ENCODE data around the gene KLK10.

The KLK10 gene

GRCh38 chr19:51019544-51019925 is at the start of gene KLK10:
Gene KLK10, minus strand, starts transcription at chr19:51019709. Its CDS starts 579 bp downstream, at chr19:51019130.
- DNase-seq = no peak

- no peak for DNase-seq
Measured at GRCh38 chr19:51066393-51067186, 47.1 kb upstream of the KLK10 start.

DNA sequence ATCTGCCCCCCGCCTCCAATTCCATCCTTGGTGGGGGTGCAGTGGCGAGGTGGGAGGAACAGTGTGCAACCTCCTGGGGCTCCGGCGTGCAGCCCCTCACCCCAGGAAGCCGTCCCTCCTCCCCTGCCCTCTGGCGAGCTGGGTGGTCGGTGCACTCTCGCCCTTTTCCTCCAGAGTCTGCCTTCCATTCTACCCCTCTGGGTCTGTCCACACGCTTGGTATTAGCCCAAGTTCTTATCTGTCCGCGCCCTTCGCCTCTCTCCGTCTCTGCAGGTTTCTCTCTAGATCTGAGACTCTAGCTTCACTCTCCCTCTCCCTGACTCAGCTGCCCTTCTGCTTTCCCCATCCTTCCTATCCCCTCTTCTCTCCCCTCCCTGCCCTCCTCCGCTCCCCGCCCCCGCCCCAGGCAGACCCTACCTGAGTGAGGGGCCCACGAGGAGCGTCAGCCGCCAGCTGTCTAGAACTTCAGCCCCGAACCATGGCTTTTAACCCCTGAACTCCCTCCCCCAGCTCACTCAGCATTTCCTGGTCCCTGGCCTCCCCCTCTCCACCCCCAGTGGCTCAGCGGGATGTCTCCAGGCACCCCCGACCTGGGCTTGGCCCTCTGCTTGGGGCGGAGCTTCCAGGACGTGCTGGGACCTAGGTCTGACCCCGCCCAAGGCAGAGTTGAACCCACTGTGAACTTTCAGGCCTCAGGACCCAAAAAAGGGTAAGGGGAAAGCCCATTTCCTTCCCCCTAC is 45.9 kb upstream of the KLK10 start:
- DNase-seq = no peak

DNA sequence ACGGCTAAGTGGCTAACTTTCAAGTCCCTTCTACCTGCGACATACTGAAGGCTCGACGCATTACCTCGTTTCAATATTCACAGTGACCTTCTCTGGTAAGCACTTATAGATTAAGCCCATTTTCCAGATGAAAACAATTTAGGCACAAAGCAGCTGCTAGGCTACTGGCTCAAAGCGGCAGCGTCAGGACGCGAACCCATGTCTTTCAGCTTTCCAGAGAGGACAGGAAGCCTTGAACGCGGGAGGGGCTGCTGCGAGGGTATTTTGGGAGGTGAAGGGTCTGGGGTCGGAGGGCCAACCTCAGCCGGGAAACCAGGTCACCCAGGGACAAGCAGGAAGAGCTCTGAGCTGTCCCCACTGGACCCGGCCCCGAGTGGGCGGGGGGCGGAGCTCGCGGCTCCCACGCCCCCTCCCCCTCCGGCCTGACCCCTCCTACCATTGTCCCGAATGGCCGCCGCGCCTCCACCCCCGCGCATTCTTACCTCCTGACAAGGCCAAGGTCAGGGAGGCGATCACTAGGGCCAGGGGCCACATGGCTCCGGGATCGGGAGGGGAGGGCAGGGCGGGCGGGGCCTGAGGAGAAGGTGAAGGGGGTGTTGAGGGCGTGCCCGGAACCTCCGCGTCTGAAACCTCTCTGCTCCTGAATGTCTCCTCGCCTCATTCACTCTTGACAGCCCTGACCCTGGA is 45.2 kb upstream of the KLK10 start, which contains the start of gene KLK13:
Gene KLK13, minus strand, starts transcription at position 559 of the 687 bp plus-strand sequence. Its CDS starts 25 bp downstream, at position 534.
- no peak for DNase-seq

DNA sequence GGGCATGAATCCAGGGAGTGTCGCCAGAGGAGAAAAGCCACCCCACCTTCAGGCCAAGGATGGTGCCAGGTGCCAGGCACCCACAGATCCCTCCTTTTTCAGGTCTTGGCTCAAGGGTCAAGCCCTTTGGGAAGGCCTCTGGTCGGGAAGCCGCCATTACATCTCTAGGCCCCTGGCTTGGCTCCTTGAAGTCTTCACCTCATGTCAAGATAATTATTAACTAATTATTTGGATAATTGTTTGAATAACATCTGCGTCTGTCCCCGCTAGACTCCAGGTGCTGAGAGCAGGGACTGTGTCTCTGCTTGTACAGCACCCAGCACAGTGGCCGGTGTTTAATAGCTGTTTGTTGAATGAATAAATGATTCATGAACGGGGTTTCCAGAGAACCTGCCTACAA is 44.2 kb upstream of the KLK10 start:
- no peak for DNase-seq

DNA sequence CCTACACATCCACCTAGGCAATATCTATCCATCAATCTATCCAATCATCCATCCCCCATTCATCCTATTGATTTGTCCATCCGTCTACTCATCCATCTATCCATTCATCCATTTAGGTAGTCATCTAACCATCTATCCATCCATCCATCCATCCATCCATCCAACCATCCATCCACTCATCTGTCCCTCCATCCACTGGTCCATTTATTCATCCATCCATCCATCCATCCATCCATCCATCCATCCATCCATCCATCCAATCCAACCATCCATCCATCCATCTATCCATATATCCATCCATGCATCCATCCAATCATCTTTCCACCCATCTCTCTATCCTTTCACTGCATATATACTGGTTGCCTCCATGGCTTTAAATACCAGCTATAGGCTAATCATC is 41.5 kb upstream of the KLK10 start:
- no peak for DNase-seq

GRCh38 chr19:51060336-51060735 is 40.8 kb upstream of the KLK10 start:
- DNase-seq = no peak

- no peak for DNase-seq
Measured at GRCh38 chr19:51059715-51060114, 40.2 kb upstream of the KLK10 start.

GRCh38 chr19:51055866-51056265 is 36.4 kb upstream of the KLK10 start:
- DNase-seq = no peak

DNA sequence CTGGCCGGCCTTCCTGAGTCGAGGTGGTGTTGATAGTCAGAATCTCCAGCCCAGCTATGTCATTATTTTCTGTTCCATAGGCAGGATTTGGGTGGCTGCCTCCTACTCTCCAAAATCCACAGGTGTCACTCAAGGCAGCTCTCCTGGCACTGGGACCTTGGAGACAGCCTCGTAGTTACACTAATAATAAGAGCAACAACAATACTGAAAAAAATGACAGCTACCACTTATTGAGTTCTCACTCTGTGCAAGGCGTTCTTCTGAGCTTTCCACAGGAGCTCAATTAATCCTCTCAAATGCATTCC is 27.5 kb upstream of the KLK10 start:
- DNase-seq = no peak

DNA sequence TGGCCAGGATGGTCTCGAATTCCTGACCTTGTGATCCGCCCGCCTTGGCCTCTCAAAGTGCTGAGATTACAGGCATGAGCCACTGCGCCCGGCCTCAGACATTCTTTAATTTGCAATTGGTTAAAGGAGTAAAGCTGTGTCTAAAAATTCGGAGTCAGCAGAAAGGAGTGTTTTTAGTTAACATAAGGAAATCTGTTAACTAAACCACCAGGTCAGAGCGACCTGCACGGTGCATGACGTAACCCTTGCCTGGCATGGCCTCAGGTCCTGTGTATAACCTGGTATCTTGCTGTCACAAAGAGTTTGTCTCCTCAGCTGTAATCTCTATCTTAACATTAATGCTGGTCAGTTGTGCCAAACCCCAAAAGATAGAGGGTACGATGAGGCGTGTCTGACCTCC is 24.8 kb upstream of the KLK10 start:
- DNase-seq = no peak

DNA sequence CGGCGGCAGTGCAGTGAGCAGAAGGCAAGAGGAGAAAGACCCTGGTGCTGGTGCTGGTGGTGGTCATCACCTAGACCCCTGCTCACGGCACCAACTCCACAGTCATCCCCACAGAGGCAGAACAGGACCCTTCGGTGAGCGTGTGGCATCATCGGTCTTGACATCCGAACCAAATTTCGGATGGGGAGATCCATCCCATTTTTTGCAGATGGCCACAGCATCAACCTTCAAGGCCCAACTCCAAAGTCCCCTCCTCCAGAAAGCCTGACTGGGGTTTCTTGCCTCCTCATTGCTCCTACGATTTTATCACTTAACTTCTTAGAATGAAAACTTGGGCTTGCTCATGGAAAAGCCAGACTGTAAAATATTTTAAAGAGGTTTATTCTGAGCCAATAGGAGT is 24.0 kb upstream of the KLK10 start:
- no peak for DNase-seq

GRCh38 chr19:51040151-51040550 is 20.6 kb upstream of the KLK10 start:
- no peak for DNase-seq

DNA sequence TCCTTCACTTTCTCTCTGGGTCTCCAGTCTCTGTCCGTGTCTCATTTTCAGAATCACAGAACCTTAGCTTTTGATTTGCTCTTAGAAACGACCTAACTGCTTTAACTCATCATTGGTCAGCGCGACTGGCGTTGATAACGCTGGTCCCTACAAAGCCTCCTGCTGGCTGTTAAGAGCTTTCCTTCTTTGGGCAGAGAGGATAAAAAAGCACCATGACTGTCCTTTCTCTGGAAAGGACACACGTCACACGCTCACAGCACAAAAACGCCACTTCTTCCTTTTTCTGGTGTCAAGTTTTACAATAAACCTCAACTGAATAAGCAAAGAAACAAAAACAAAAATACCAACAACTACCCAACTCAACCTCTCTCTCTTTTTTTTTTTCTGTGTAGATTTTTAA is 17.0 kb upstream of the KLK10 start:
- no peak for DNase-seq

DNA sequence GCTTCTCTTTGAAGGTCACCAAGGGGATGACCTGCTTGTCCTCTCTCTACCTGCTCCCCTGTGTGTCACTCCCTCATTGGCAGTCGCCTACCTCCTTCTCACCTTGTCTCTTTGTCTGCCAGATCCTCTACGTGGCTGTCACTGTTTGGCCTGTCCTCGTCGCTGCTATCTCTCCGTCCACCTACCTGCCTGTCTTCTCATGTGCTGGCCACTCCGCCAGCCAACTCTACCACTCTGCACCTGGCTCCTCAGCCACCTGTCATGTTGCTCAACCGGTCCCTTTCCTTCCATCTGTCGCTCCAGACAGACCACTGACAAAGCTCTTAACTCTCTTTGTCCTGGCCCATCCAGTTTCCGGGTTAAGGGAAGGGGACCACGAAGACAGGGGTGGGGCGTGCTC is 15.2 kb upstream of the KLK10 start, which contains the start of gene KLK12:
Gene KLK12, minus strand, starts transcription at position 299 of the 400 bp plus-strand sequence. CDS start 381 bp downstream, outside the sequence.
- DNase-seq = no peak

DNA sequence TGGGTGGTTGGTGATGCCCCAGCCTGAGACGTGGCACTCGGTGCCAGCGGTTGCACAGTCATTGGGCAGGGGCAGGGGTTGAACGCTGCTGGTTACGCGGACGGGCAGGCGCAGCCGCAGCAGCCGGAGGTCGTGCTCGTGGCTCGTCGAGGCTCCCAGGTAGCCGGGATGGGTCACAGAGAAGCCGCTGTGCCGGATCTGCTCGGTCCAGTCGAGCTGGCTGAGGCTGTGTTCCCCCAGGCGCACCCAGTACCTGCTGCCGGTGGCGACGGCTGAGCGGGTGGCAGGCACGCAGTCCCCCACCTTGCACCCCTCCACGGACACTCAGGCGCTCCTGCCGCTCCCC is 12.3 kb upstream of the KLK10 start:
- DNase-seq = no peak

GRCh38 chr19:51031220-51031879 is 11.8 kb upstream of the KLK10 start:
- DNase-seq = no peak

DNA sequence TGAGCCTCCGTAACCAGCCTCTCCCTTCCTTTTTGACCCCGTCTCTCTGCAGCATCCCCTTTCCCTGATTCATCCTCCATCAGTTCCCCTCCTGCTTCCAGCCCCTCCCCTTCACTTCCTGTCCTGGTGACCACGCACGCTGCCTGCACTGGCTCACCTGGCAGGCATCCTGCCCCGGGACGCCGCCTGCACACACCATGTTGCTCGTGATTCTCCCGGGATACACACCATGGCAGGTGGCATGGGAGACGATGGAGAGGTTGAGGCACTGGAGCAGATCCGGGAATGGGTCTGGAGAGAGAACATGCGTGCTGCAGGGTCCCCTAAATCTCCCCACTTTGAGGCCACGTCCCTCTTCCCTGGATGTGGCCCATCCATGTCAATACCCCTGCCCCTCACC is 11.1 kb upstream of the KLK10 start:
- no peak for DNase-seq

- DNase-seq = no peak
Measured at GRCh38 chr19:51029718-51030117, 10.2 kb upstream of the KLK10 start.

- DNase-seq = no peak
Measured at GRCh38 chr19:51027873-51028272, 8.4 kb upstream of the KLK10 start.

DNA sequence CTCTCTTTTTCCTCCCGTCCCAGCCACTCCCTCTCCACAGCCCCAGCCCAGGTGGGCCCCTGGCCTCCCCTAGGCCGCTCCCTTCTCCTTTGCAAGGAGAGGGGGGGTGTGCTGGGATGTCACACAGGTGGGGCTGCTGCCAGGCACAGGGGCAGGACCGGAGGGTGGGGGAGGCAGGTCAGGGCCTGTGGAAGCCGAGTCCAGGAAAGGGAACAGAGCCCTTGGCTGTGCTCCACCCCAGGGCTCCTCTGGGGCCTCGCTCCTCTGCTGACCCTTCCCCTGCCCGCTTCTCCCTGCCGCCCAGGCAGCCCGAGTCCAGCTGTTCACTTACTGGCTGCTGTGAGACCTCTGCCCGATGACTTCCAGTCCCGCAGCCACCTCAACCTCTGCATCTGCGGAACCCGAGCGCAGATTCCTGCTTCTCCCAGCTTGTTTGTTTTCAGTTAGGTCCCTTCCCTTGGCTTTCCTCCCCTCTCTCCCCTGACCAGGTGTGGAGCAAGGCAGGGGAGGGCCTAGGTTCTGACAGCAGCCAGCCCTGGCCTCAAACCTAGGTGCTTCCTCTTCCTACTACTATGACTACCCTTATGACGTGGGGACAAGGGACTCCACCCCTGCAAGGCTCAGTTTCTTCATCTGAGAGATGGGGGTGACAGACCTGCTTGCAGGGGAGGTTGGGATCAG is 7.8 kb upstream of the KLK10 start:
- DNase-seq = no peak

DNA sequence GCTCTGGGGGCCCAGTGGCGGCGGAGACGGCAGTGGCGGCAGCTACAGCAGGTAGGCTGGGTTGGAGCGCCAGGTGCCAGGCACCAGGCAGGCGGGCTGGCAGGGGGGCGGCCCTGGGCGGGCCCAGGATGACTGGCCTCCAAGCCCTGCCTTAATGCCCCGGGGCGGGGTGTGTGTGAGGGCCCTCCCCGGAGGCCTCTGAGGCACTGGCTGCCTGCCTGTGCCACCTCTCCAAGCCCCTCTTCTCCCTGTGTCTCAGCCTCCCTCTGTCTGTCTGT is 7.0 kb upstream of the KLK10 start, which contains the start of gene KLK11:
Gene KLK11, minus strand, starts transcription at position 63 of the 278 bp plus-strand sequence. CDS start 985 bp downstream, outside the sequence.
- no peak for DNase-seq
